ENCODE measurements around the gene RRP1.

RRP1 gene

GRCh38 chr21:43758811-43759210 is 30.6 kb upstream of the RRP1 start:
- H3K4me3 ChIP-seq (ENCODE audit: low read depth, low read length): no peak overlapping the region

- no peak overlapping the region for H3K4me3 ChIP-seq (ENCODE audit: low read depth, low read length)
Observed at GRCh38 chr21:43759651-43760050, 29.7 kb upstream of the RRP1 start.

- no peak overlapping the region for H3K4me3 ChIP-seq (ENCODE audit: low read depth, low read length)
Observed at GRCh38 chr21:43760391-43760958, 28.9 kb upstream of the RRP1 start.

GRCh38 chr21:43761886-43762285 is 27.5 kb upstream of the RRP1 start:
- no peak overlapping the region for H3K4me3 ChIP-seq (ENCODE audit: low read depth, low read length)

- no peak overlapping the region for H3K4me3 ChIP-seq (ENCODE audit: low read depth, low read length)
Observed at GRCh38 chr21:43762303-43763128, 26.9 kb upstream of the RRP1 start.

GRCh38 chr21:43763901-43764523 is 25.4 kb upstream of the RRP1 start:
- no peak overlapping the region for H3K4me3 ChIP-seq (ENCODE audit: low read depth, low read length)

- H3K4me3 ChIP-seq (ENCODE audit: low read depth, low read length): no peak overlapping the region
Observed at GRCh38 chr21:43764576-43765495, 24.5 kb upstream of the RRP1 start.

- H3K4me3 ChIP-seq (ENCODE audit: low read depth, low read length): no peak overlapping the region
Observed at GRCh38 chr21:43766734-43767497, 22.5 kb upstream of the RRP1 start.

GRCh38 chr21:43767498-43767983 is 21.8 kb upstream of the RRP1 start:
- H3K4me3 ChIP-seq (ENCODE audit: low read depth, low read length): no peak overlapping the region

- H3K4me3 ChIP-seq (ENCODE audit: low read depth, low read length): no peak overlapping the region
Observed at GRCh38 chr21:43767984-43768867, 21.2 kb upstream of the RRP1 start.

- no peak overlapping the region for H3K4me3 ChIP-seq (ENCODE audit: low read depth, low read length)
Observed at GRCh38 chr21:43768868-43769167, 20.6 kb upstream of the RRP1 start.

GRCh38 chr21:43769325-43769958 is 19.9 kb upstream of the RRP1 start:
- no peak overlapping the region for H3K4me3 ChIP-seq (ENCODE audit: low read depth, low read length)

GRCh38 chr21:43770066-43770655 is 19.2 kb upstream of the RRP1 start:
- H3K4me3 ChIP-seq (ENCODE audit: low read depth, low read length): no peak overlapping the region

- H3K4me3 ChIP-seq (ENCODE audit: low read depth, low read length): no peak overlapping the region
Observed at GRCh38 chr21:43771199-43771675, 18.1 kb upstream of the RRP1 start.

GRCh38 chr21:43771698-43772424 is 17.5 kb upstream of the RRP1 start:
- no peak overlapping the region for H3K4me3 ChIP-seq (ENCODE audit: low read depth, low read length)

GRCh38 chr21:43772425-43772821 is 17.0 kb upstream of the RRP1 start:
- no peak overlapping the region for H3K4me3 ChIP-seq (ENCODE audit: low read depth, low read length)

- no peak overlapping the region for H3K4me3 ChIP-seq (ENCODE audit: low read depth, low read length)
Observed at GRCh38 chr21:43774163-43774562, 15.2 kb upstream of the RRP1 start.

- H3K4me3 ChIP-seq (ENCODE audit: low read depth, low read length): peak overlapping the region; percentile 79
Observed at GRCh38 chr21:43775190-43775589, 14.2 kb upstream of the RRP1 start.

Measured in iPS-11a (cell line).